ENCODE data around the gene CD58. TPM values are rescaled to one million over a fixed set of nuclear protein-coding genes. Genes with fewer than 3 reads are reported as not detected.

CD58 gene
- total and polyA plus RNA-seq, 9 donors, result 11.3 to 17.2 (median 12.4) TPM

DNA sequence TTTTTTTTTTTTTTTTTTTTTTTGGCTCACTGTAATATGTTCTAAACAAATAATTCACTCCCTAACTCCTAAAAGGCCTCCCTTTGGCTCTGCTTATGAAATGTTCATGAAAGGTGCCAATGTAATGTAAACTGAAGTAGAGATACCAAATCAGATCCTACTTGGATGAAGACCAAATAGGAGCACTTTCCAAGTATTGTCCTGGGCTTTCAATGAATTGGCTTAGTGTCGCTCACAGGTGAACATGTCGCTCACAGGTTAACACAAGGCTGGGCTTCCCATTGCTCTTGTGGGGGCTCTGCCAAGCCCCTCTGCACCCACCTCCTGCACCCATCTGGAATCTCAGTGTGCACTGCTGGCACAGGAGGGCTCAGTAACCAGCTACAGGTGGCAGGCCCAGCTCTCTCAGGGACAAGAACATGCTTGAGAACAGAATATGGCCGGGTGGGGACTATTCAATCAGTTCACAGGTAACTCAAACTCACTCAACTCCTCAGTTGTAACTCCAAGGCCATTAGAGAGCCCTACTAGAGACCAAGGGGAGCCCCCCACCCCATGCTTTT is 10.6 kb upstream of the CD58 start:
- DNase-seq, result no peak
- Histone ChIP-seq H3K27me3 (ENCODE audit: control insufficient read depth, insufficient read depth, low read length) (no peaks in the 10 kb centered on the region), H3K36me3 (ENCODE audit: control insufficient read depth, insufficient read depth, low read length) (peaks cover 38% of the 10 kb centered on the region), H3K9me3 (replicated peaks; ENCODE audit: control insufficient read depth, low read depth, low read length) (no peaks in the 10 kb centered on the region), H3K4me1 (ENCODE audit: control insufficient read depth, insufficient read depth, low read length) (peaks cover 8% of the 10 kb centered on the region), H3K27ac (ENCODE audit: low read length) (no peak overlapping the region), H3K4me3 (ENCODE audit: low read length) (no peak overlapping the region)
- 80% methylated on average over 1 of the region's 3 CpGs for WGBS (ENCODE audit: insufficient coverage)

DNA sequence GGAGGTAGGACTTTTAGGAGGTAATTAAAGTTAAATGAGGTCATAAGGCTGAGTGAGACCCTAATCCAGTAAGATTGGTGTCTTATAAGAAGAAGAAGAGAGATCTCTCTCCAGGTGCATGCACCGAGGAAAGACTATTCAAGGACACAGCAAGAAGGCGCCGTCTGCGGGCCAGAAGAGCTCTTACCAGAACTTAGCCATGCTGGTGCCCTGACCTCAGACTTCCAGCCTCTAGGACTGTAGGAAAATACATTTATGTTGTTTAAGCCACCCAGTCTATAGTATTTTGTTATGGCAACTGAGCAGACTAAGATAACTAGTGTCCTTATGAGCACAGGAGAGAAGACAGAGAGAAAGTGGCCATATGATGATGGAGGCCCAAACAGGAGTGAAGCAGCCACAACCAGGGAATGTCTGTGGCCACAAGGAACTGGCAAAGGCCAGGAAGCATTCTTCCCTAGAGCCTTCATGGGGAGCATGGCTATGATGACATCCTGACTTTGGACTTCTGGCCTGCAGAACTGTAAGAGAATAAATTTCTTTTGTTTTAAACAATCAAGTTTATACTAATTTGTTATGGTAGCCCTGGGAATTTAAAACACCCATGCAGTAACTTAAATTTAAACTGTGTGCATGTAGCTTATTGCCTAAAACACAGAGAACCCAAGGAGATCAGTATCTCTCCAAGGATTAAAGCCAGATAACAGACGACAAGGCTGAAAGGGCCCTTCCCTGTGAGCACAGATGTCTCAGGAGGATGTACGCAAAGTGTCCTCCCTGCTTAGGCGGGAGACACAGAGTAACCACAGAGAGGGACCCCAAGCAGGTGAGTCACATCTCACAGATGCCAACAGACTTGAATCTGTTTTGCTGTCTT is 9.9 kb upstream of the CD58 start:
- Histone ChIP-seq H3K36me3 (ENCODE audit: control insufficient read depth, insufficient read depth, low read length) (peaks cover 42% of the 10 kb centered on the region), H3K9me3 (replicated peaks; ENCODE audit: control insufficient read depth, low read depth, low read length) (no peaks in the 10 kb centered on the region), H3K4me1 (ENCODE audit: control insufficient read depth, insufficient read depth, low read length) (peaks cover 8% of the 10 kb centered on the region), H3K27me3 (ENCODE audit: control insufficient read depth, insufficient read depth, low read length) (no peaks in the 10 kb centered on the region), H3K4me3 (ENCODE audit: low read length) (no peak overlapping the region), H3K27ac (ENCODE audit: low read length) (no peak overlapping the region)
- DNase-seq, result no peak
- 46% methylated on average over 2 of the region's 7 CpGs for WGBS (ENCODE audit: insufficient coverage)

DNA sequence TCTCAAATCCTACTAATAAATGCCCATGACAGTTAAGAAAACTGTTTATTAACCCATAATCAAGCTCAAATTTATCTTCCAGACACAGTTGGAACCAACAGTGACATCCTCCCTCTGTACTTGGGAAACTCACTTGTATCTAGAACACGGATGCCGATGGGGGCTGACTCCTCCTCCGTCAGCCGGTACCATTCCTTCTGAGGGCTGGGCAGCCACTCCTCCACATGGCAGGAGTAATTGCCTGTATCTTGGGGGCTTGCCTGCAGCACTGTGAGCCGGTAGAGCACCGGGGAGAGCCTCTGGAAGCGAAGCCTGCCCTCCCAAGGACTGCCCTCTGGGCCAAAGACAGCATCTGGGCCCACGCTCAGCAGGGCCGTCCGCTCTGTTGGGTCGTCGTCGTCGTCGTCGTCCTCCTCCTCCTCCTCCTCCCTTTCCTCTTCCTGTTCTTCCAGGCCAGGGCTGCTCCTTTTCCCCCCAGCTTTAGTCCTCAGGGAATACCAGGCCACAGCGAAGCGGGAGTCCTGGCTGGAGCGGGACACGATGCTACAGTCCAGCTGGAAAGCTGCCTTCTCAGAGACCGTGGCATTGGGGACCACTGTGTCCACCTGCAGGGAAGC is 8.5 kb upstream of the CD58 start:
- Histone ChIP-seq H3K27ac (ENCODE audit: low read length) (no peak overlapping the region), H3K4me3 (ENCODE audit: low read length) (no peak overlapping the region), H3K4me1 (ENCODE audit: control insufficient read depth, insufficient read depth, low read length) (peaks cover 8% of the 10 kb centered on the region), H3K27me3 (ENCODE audit: control insufficient read depth, insufficient read depth, low read length) (no peaks in the 10 kb centered on the region), H3K36me3 (ENCODE audit: control insufficient read depth, insufficient read depth, low read length) (peaks cover 33% of the 10 kb centered on the region), H3K9me3 (replicated peaks; ENCODE audit: control insufficient read depth, low read depth, low read length) (no peaks in the 10 kb centered on the region)
- peak; percentile 21 for DNase-seq
- 42% methylated on average over 21 of the region's 21 CpGs for WGBS (ENCODE audit: insufficient coverage)

- Histone ChIP-seq H3K27me3 (ENCODE audit: control insufficient read depth, insufficient read depth, low read length) (no peaks in the 10 kb centered on the region), H3K9me3 (replicated peaks; ENCODE audit: control insufficient read depth, low read depth, low read length) (no peaks in the 10 kb centered on the region), H3K4me1 (ENCODE audit: control insufficient read depth, insufficient read depth, low read length) (peaks cover 10% of the 10 kb centered on the region), H3K36me3 (ENCODE audit: control insufficient read depth, insufficient read depth, low read length) (peaks cover 32% of the 10 kb centered on the region), H3K27ac (ENCODE audit: low read length) (no peak overlapping the region), H3K4me3 (ENCODE audit: low read length) (no peak overlapping the region)
- no CpG with 5 or more reads among the region's 1 CpG for WGBS (ENCODE audit: insufficient coverage)
- DNase-seq, result peak; percentile 81
Measured at GRCh38 chr1:116578581-116578980, 7.8 kb upstream of the CD58 start.

GRCh38 chr1:116577759-116578314 is 7.0 kb upstream of the CD58 start:
- Histone ChIP-seq H3K27me3 (ENCODE audit: control insufficient read depth, insufficient read depth, low read length) (no peaks in the 10 kb centered on the region), H3K9me3 (replicated peaks; ENCODE audit: control insufficient read depth, low read depth, low read length) (no peaks in the 10 kb centered on the region), H3K36me3 (ENCODE audit: control insufficient read depth, insufficient read depth, low read length) (peaks cover 25% of the 10 kb centered on the region), H3K4me3 (ENCODE audit: low read length) (no peak overlapping the region), H3K27ac (ENCODE audit: low read length) (peak overlapping the region; percentile 13), H3K4me1 (ENCODE audit: control insufficient read depth, insufficient read depth, low read length) (peaks cover 10% of the 10 kb centered on the region)
- 74% methylated on average over 2 of the region's 5 CpGs for WGBS (ENCODE audit: insufficient coverage)
- no peak for DNase-seq

DNA sequence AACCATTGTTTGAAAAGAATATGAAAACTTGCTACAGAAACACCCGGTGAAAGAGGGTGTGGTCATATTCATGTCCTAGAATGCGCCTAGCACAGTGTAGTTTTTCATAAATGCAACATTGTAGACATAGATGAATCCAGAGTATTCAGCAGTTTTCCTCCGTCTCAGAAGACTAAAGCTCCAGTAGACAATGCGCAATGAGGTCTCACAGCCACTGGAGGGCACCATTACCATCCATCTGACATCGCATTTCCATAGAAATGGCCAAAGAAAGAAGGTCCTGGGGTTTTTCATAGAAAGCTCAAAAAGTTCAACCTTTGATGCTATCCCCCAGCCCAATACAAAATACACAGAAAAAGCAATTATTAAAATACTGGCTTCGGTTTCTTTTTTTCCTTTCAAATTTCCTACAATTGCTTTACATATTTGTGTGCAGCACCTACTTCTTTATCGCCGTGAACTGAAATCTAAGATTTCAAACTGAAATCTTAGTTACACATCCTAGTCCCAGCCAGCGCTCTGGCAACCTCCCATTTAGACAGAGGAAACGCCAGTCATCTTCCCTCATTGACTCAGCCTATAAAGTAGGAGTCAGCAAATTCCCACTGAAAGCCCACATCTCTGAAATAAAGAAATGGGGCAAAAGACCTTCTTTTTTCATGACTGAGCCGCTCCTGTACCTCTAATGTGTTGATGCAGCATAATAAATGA is 3.9 kb upstream of the CD58 start:
- Histone ChIP-seq H3K9me3 (replicated peaks; ENCODE audit: control insufficient read depth, low read depth, low read length) (no peaks in the 10 kb centered on the region), H3K4me3 (ENCODE audit: low read length) (no peak overlapping the region), H3K36me3 (ENCODE audit: control insufficient read depth, insufficient read depth, low read length) (peaks cover 18% of the 10 kb centered on the region), H3K27ac (ENCODE audit: low read length) (no peak overlapping the region), H3K4me1 (ENCODE audit: control insufficient read depth, insufficient read depth, low read length) (peaks cover 24% of the 10 kb centered on the region), H3K27me3 (ENCODE audit: control insufficient read depth, insufficient read depth, low read length) (no peaks in the 10 kb centered on the region)
- DNase-seq, result peak; percentile 91
- WGBS (ENCODE audit: insufficient coverage), result 26% methylated on average over 7 of the region's 11 CpGs

- Histone ChIP-seq H3K36me3 (ENCODE audit: control insufficient read depth, insufficient read depth, low read length) (peaks cover 16% of the 10 kb centered on the region), H3K4me3 (ENCODE audit: low read length) (no peak overlapping the region), H3K4me1 (ENCODE audit: control insufficient read depth, insufficient read depth, low read length) (peaks cover 23% of the 10 kb centered on the region), H3K27ac (ENCODE audit: low read length) (no peak overlapping the region), H3K9me3 (replicated peaks; ENCODE audit: control insufficient read depth, low read depth, low read length) (no peaks in the 10 kb centered on the region), H3K27me3 (ENCODE audit: control insufficient read depth, insufficient read depth, low read length) (no peaks in the 10 kb centered on the region)
- DNase-seq, result peak; percentile 37
- WGBS (ENCODE audit: insufficient coverage), result no CpG with 5 or more reads among the region's 7 CpGs
Measured at GRCh38 chr1:116573431-116574095, 2.7 kb upstream of the CD58 start.

GRCh38 chr1:116572771-116573430 is 2.1 kb upstream of the CD58 start:
- no peaks in the 10 kb centered on the region for H3K27me3 ChIP-seq (ENCODE audit: control insufficient read depth, insufficient read depth, low read length)
- H3K9me3 ChIP-seq (replicated peaks; ENCODE audit: control insufficient read depth, low read depth, low read length), result no peaks in the 10 kb centered on the region
- 60% methylated on average over 1 of the region's 4 CpGs for WGBS (ENCODE audit: insufficient coverage)
- no peak overlapping the region for H3K27ac ChIP-seq (ENCODE audit: low read length)
- peaks cover 14% of the 10 kb centered on the region for H3K36me3 ChIP-seq (ENCODE audit: control insufficient read depth, insufficient read depth, low read length)
- DNase-seq, result no peak
- H3K4me1 ChIP-seq (ENCODE audit: control insufficient read depth, insufficient read depth, low read length), result peaks cover 21% of the 10 kb centered on the region
- H3K4me3 ChIP-seq (ENCODE audit: low read length), result no peak overlapping the region

DNA sequence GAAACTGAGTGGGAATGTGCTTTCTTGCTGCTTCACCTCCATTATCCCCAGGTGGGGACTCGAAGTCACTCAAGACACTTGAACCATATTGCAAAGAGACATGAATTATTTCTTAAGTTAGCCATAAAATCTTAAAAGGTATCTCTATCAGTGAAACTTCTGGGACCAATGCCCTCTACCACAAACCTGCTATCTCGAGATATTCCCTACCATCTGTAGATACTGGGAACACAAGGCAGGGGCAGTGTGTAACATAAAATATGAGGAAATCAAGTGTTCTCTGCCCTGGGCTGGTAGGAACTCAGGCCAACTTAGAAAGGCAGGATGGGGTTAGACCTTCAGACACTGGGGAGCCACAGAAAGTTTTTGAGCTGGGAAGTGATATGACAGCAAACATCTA is 1.3 kb upstream of the CD58 start:
- H3K4me3 ChIP-seq (ENCODE audit: low read length), result no peak overlapping the region
- H3K36me3 ChIP-seq (ENCODE audit: control insufficient read depth, insufficient read depth, low read length), result peaks cover 8% of the 10 kb centered on the region
- H3K27ac ChIP-seq (ENCODE audit: low read length), result no peak overlapping the region
- no peak for DNase-seq
- no peaks in the 10 kb centered on the region for H3K9me3 ChIP-seq (replicated peaks; ENCODE audit: control insufficient read depth, low read depth, low read length)
- WGBS (ENCODE audit: insufficient coverage), result no CpG with 5 or more reads among the region's 2 CpGs
- peaks cover 21% of the 10 kb centered on the region for H3K4me1 ChIP-seq (ENCODE audit: control insufficient read depth, insufficient read depth, low read length)
- no peaks in the 10 kb centered on the region for H3K27me3 ChIP-seq (ENCODE audit: control insufficient read depth, insufficient read depth, low read length)

Data from muscle of leg (tissue), 11 donors.